Suprapubic skin (tissue), 4 donors: ENCODE data around the gene RAB17. TPM values are rescaled to one million over a fixed set of nuclear protein-coding genes. Genes with fewer than 3 reads are reported as not detected.

Source experiments
- DNase-seq, 2 donors: peaks; one replicate each; pipeline ENCODE4 v3.0.0-alpha.2; 2019; ENCODE audit warnings: low spot score in 2 of 2
- H3K27ac ChIP-seq: fragments of 200-600 bp; sonication (generic); one replicate; pipeline ENCODE4 v1.5.1; 2019
- H3K27me3 ChIP-seq: fragments of 200-600 bp; sonication (generic); one replicate; pipeline ENCODE4 v1.5.1; 2019
- H3K36me3 ChIP-seq: fragments of 200-600 bp; sonication (generic); one replicate; pipeline ENCODE4 v1.5.1; 2019
- H3K4me1 ChIP-seq: fragments of 200-600 bp; sonication (generic); one replicate; pipeline ENCODE4 v1.5.1; 2019
- H3K4me3 ChIP-seq: fragments of 200-600 bp; sonication (generic); one replicate; pipeline ENCODE4 v1.5.1; 2019; ENCODE audit warnings: mild to moderate bottlenecking
- H3K9me3 ChIP-seq: fragments of 200-600 bp; sonication (generic); one replicate; pipeline ENCODE4 v1.5.1; 2019
- EP300 ChIP-seq: sonication (generic); formaldehyde crosslinking; IDR thresholded peaks from one replicate; pipeline ENCODE4 v1.6.1; 2017; ENCODE audit warnings: antibody characterized with exemption
- POLR2A ChIP-seq, 2 donors: fragments of 450-650 bp; IDR thresholded peaks; one replicate each; pipeline ENCODE4 v1.6.1; 2017; ENCODE audit warnings: antibody characterized with exemption in 2 of 2, mild to moderate bottlenecking in 2 of 2, moderate library complexity in 2 of 2
- POLR2AphosphoS5 ChIP-seq, 3 donors: sonication (generic); formaldehyde crosslinking; IDR thresholded peaks; one replicate each; pipeline ENCODE4 v1.6.1; 2017; ENCODE audit warnings: antibody characterized with exemption in 3 of 3
- WGBS: methylation state at CpG from one replicate; pipeline ENCODE4 v1.1.5; 2018; 5-methylcytosine and 5-hydroxymethylcytosine counted together
- total RNA-seq, 4 donors: library from RNA; depleted of rRNA; stranded (reverse); fragments of >200 nt; gene quantifications; one replicate each; pipeline ENCODE4 v1.1.0, GENCODE V29; 2016
- TF ChIP-seq, protein P1 (sequence below), 2 donors: fragments of 200-600 bp in 1 of 2; fragments of 450-650 bp in 1 of 2; sonication (generic) in 1 of 2; IDR thresholded peaks; one replicate each; pipeline ENCODE4 v1.5.1; 2016 to 2019; ENCODE audit warnings: antibody characterized with exemption in 2 of 2, mild to moderate bottlenecking in 1 of 2, moderate library complexity in 1 of 2

The RAB17 gene
- total RNA-seq, 4 donors from 2014 or later, result 3.3 to 8.5 (median 6.0) TPM

DNA sequence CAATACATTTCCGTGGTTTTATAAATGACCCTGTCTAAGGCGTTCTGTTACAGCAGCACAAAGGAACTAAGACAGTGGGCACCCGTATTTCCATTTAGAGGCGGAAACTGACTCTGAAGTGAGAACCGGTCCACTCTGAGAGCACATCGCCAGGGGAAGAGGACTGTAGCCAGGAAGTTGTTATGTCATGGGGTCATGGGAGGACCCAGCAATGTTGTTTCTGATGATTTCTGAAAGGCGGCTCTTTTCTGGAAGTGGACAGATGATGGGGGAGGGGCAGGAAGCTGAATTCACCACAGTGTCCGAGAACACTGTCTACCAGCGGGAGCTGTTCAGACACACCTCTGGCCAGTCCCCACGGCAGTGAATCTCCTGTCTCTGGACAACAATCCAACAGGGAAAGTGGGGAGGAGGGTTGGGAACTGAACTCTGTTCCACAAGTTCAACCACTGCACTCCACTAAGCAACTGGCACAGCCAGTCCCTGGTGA is 34.7 kb upstream of the RAB17 start:
- H3K9me3 ChIP-seq, result no peaks in the 10 kb centered on the region
- H3K36me3 ChIP-seq, result no peaks in the 10 kb centered on the region
- no peak overlapping the region for H3K27ac ChIP-seq
- peaks cover 28% of the 10 kb centered on the region for H3K4me1 ChIP-seq
- no peak for DNase-seq
- TF ChIP-seq, protein P1, sequence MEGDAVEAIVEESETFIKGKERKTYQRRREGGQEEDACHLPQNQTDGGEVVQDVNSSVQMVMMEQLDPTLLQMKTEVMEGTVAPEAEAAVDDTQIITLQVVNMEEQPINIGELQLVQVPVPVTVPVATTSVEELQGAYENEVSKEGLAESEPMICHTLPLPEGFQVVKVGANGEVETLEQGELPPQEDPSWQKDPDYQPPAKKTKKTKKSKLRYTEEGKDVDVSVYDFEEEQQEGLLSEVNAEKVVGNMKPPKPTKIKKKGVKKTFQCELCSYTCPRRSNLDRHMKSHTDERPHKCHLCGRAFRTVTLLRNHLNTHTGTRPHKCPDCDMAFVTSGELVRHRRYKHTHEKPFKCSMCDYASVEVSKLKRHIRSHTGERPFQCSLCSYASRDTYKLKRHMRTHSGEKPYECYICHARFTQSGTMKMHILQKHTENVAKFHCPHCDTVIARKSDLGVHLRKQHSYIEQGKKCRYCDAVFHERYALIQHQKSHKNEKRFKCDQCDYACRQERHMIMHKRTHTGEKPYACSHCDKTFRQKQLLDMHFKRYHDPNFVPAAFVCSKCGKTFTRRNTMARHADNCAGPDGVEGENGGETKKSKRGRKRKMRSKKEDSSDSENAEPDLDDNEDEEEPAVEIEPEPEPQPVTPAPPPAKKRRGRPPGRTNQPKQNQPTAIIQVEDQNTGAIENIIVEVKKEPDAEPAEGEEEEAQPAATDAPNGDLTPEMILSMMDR (IDR thresholded peaks at IDR 0.05), result no peak
- TF ChIP-seq EP300 (no peak), POLR2AphosphoS5 (IDR thresholded peaks at IDR 0.05) (no peak), POLR2A (IDR thresholded peaks at IDR 0.05) (no peak)
- no peak overlapping the region for H3K4me3 ChIP-seq
- WGBS, result 77% methylated on average over 10 of the region's 10 CpGs
- no peaks in the 10 kb centered on the region for H3K27me3 ChIP-seq

GRCh38 chr2:237624565-237624964 is 34.0 kb upstream of the RAB17 start:
- Histone ChIP-seq H3K4me1 (peaks cover 27% of the 10 kb centered on the region), H3K9me3 (no peaks in the 10 kb centered on the region), H3K27me3 (no peaks in the 10 kb centered on the region), H3K36me3 (no peaks in the 10 kb centered on the region), H3K4me3 (no peak overlapping the region), H3K27ac (no peak overlapping the region)
- no peak for TF ChIP-seq POLR2AphosphoS5 (IDR thresholded peaks at IDR 0.05)
- DNase-seq, result no peak
- 92% methylated on average over 6 of the region's 6 CpGs for WGBS

GRCh38 chr2:237623428-237624403 is 33.2 kb upstream of the RAB17 start:
- H3K27me3 ChIP-seq, result no peaks in the 10 kb centered on the region
- no peak overlapping the region for H3K4me3 ChIP-seq
- 73% methylated on average over 3 of the region's 13 CpGs for WGBS
- no peak for DNase-seq
- H3K4me1 ChIP-seq, result peaks cover 19% of the 10 kb centered on the region
- no peaks in the 10 kb centered on the region for H3K9me3 ChIP-seq
- H3K27ac ChIP-seq, result no peak overlapping the region
- H3K36me3 ChIP-seq, result no peaks in the 10 kb centered on the region
- TF ChIP-seq, protein P1 (IDR thresholded peaks at IDR 0.05), result no peak
- no peak for TF ChIP-seq POLR2A (IDR thresholded peaks at IDR 0.05)
- TF ChIP-seq POLR2AphosphoS5 (IDR thresholded peaks at IDR 0.05), result no peak
- TF ChIP-seq EP300, result no peak

GRCh38 chr2:237618449-237618848 is 27.9 kb upstream of the RAB17 start:
- 77% methylated on average over 2 of the region's 2 CpGs for WGBS
- H3K27me3 ChIP-seq, result no peaks in the 10 kb centered on the region
- TF ChIP-seq POLR2AphosphoS5 (IDR thresholded peaks at IDR 0.05), result no peak
- TF ChIP-seq EP300, result no peak
- TF ChIP-seq, protein P1 (IDR thresholded peaks at IDR 0.05), result no peak
- no peak for TF ChIP-seq POLR2A (IDR thresholded peaks at IDR 0.05)
- no peak for DNase-seq
- H3K27ac ChIP-seq, result no peak overlapping the region
- peaks cover 26% of the 10 kb centered on the region for H3K4me1 ChIP-seq
- H3K9me3 ChIP-seq, result no peaks in the 10 kb centered on the region
- H3K4me3 ChIP-seq, result no peak overlapping the region
- H3K36me3 ChIP-seq, result no peaks in the 10 kb centered on the region

GRCh38 chr2:237617587-237617982 is 27.1 kb upstream of the RAB17 start:
- no peak for DNase-seq
- Histone ChIP-seq H3K36me3 (no peaks in the 10 kb centered on the region), H3K9me3 (no peaks in the 10 kb centered on the region), H3K4me1 (peaks cover 26% of the 10 kb centered on the region), H3K27ac (peak overlapping the region; percentile 50), H3K27me3 (no peaks in the 10 kb centered on the region), H3K4me3 (no peak overlapping the region)
- 65% methylated on average over 4 of the region's 4 CpGs for WGBS
- TF ChIP-seq EP300 (no peak), POLR2AphosphoS5 (IDR thresholded peaks at IDR 0.05) (no peak), POLR2A (IDR thresholded peaks at IDR 0.05) (no peak)
- TF ChIP-seq, protein P1 (IDR thresholded peaks at IDR 0.05), result no peak
